Kidney capillary endothelial cell (primary cell): Measurements from ENCODE around the gene USP25.

Experiments used
- DNase-seq: peaks from one replicate; pipeline ENCODE4 v3.0.0-alpha.2; 2018; ENCODE audit warnings: low spot score

Gene USP25

GRCh38 chr21:15766952-15767603, 37.3 kb downstream of the USP25 start:
- no peak for DNase-seq

DNA sequence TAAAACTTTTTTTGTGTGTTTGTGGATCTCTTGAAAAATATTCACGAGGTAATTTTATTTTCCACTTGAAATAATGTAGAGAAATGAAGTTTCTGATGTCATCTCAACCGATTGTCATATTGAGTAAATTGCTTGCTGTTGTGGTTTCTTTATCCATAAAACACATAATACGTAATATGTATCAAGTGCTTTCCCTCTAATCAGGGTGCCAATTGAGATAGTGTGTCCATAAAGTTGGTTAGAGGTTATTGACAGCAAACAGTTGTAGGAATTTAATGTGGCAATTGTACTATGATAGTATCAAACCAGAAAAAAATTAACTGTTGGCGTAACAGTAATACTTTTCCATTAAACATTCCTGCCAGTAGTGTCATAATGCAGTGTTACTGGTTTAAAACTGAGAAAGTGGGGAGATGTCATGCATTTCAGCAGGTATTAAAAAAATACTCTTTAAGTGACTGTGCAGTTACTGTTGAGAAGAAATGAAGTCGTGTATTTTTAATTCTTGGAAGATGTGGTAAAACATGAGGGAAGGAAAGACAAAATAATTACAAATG, 38.3 kb downstream of the USP25 start:
- DNase-seq, result no peak

DNA sequence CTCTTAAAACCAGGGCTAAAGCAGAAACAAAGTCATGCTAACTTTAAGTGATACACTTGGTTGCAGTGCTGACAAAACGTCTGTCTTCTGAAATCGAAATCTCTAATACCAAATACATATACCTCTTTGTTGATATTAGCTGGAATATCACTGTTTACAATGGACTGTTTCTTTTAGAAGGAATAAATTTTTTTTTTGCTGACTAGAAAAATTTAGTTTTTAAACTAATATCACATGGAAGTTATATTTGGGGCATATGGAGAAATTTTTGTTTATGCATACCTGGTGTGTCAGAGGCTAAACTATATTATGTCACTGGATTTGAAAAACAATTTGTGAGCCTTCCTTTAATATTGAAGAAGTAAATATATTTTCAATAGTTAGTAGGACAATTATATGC, 39.1 kb downstream of the USP25 start:
- no peak for DNase-seq

DNA sequence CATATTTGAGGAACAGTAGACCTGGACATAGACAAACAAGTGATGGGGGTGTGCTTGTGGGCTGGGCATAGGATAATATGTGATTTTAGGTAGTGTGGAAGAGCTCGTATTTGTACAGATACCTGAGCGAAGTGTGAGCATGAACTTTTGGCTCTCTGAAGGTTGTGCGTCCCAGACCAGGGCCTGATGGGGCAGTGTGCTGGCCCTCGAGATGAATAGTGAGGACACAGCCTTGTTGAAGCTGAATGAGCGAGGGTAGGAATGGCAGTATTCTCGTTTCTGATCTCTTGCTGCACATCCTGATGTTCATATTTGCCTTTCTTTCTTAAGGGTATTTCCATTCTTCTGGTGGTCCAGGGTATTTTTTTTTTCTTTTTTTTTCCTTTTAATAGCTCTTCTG, 41.5 kb downstream of the USP25 start:
- DNase-seq, result no peak

- no peak for DNase-seq
Observed at GRCh38 chr21:15772654-15773053, 42.9 kb downstream of the USP25 start.

DNA sequence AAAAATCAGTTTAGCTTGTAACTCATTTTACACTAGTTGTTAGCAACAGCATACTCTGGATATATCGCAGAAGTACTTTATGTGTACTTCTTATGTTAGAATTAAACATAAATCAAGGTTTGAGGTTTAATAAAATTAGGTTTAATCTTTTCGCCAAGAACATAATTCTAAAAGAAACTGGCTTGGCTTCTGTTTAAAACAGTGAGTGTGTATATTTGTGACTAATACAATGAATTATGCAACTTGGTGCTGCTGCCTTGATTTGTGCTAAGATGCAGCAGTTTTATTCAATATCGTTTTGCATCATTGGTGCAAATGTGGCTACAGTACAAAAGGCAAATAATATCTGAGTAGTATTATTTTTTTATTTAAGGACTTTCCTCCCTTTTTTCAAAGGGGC, 44.8 kb downstream of the USP25 start:
- DNase-seq, result no peak

GRCh38 chr21:15775291-15775690, 45.5 kb downstream of the USP25 start:
- DNase-seq, result no peak

DNA sequence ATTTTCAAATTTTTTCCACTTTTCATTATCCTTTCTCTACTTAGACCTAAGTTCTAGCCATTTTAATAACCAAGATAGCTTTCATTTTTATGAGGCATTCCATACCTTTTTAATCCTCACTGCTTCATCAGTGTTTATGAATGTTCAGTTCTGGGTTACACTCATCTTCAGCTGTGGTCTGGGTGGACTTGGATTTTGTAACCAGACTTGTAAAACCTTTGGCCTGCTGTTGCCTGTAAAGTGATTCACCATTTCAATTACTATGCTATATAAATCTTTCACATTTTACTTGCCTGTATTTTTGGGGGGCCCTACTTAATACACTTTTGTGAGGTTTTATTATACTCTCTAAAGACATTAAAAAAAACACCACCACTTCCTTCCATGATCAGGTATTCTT, 46.2 kb downstream of the USP25 start:
- no peak for DNase-seq

GRCh38 chr21:15776818-15777217, 47.0 kb downstream of the USP25 start:
- DNase-seq, result no peak

GRCh38 chr21:15781986-15782385, 52.2 kb downstream of the USP25 start:
- no peak for DNase-seq

DNA sequence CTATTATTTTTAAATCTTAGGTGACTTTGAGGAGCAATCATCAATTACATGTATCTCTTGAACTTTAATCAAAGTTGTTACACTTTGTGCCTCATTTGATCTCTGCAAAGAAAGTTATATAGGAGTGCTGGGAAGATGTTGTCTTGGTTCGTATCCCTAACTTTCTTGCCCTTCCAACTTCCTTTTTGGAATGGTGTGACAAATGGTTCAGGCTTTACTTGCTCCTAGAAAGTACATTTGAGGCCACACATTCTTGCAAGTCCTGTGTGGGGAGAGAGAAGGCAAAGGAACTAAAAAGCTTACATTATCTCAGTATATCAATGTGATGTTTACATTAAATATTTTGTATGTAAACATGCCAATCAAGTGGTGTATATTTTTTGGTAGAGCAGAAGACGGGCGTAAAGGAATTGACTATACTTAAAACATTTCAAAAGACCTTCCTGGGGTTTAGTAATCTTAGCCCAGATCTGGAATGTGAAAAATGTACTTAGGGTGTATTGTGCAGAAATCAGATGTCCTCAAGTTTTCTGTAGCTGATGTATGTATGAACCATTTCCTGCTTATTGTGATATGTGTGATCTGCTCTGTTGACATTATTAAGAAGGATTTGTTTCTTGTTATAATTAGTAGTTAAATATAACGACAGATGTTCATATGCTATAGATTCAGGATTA, 59.2 kb downstream of the USP25 start:
- DNase-seq, result peak; percentile 55

- no peak for DNase-seq
Observed at GRCh38 chr21:15793109-15793508, 63.3 kb downstream of the USP25 start.

DNA sequence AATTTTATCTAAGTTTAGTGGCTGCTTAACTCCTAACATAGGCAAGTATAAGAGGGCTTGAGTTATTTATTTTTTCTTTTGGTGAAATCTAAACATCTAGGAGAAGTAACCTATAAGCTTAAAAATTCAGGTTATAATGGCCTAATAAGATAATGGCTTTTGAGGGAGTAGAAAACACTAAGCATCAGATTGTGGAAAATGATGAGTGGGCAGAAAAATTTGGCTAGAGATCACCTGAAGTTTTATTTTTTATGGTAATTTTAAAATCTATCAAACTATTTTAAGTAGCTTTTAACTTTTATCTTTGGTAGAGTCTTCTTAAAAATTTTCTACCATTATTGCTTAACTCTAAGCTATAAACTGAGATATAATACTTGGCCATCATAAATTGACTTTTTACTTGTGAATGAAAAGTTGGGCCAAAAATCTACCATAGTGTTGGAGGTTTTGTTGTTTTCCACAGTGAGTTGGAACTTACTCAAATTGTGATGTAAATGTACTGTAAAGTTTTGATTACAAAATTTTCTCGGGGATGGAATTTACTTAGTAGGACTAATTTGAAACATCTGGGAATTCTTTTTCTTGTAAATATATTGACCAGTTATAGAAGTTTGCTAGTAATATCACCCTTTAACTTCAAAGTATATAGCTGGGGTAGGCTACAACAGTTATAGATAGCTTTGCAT, 63.9 kb downstream of the USP25 start:
- no peak for DNase-seq

- no peak for DNase-seq
Observed at GRCh38 chr21:15794277-15794912, 64.6 kb downstream of the USP25 start.

DNA sequence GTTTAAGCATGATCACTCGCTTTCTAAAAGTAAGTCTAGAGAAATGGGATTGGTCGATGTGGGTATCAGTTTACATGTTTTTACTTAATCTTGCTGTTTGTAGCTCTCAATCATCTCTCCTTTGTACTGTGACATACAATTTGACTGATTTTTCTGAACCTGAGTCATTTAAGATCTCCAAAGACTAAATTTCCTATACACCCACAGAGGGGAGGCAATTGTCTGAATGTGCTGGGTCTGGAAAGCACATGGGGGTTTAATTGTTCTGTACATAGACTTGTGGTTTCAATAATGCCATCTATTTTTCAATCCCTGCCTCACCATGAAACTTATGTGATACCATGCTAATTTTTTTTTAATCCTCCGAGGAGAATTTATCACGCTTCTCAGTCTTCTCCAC, 65.8 kb downstream of the USP25 start:
- DNase-seq, result no peak

GRCh38 chr21:15797577-15798363, 68.0 kb downstream of the USP25 start:
- DNase-seq, result no peak

DNA sequence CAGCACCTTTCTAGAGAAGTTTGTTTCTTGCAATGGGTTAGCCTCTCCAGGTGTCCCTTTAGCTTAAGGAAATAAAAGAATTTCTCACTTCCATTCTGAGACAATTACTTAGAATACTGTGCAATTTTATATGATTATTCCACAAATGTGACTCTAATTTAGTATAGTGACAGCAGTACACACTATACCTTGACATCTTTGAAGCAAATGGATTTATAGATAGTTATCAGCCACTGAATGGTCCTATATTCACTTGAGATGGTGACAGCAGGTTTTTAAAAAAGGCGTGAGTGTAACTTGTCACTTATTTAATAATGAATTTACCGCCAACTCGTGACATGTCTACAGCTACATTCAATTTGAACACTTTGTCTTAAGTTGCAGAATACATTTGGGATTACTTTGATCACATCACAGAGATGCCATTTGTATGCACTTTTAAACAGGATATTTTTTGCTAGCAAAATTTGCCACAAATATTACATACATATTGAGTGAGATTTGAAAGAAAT, 71.6 kb downstream of the USP25 start:
- DNase-seq, result no peak

DNA sequence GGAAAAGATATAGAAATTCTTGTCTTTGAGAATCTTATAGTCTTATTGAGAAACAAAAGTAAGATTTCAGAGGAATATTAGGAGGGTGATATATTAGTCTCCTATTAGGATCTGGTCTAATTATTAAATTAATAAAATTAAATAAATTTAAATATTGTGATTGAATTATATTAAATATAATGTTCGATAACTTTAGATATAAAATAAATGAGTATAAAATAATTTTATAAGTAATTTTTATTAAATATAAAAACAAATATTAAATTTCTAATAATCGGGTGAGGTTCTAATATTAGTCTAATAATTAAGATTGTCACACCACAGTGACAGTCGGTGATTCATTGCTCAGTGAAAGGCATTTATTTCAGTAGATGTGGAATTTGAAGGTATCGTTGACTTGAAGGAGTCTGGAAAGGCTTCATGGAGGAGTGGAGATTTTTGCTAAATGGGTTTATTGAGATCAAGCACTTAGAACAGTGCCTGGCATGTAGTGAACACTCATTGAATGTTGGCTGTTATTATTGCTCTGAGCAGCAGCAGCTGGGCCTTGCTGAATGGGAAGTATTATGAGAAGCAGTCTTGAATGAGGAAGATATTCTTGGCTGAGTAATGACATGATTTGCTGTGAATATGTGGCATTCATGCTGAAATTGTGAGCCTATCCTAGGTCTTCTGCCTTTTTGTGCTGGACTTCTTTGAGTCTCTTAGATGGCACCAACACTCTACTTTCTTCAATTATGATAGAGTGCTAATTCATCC, 74.6 kb downstream of the USP25 start:
- DNase-seq, result no peak

DNA sequence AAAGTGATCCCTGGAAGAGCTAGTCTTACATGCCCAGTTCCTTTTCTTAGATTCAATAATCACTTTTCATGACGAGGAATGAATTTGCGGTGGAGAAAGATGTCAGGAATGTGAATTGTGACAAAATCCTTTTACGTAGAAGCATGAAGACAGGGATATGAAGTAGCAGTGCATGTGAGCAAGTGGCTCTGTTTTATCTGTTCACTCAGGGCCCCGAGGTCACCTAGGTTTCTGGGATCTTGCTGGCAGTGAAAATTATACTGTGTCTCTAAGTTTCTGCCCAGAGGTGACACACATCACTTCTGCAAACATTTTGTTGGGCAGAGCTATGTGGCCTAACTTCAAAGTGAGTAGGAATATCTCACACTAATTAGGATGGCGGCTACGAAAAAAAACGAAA, 79.3 kb downstream of the USP25 start:
- DNase-seq, result no peak

- no peak for DNase-seq
Observed at GRCh38 chr21:15809818-15810217, 80.0 kb downstream of the USP25 start.

DNA sequence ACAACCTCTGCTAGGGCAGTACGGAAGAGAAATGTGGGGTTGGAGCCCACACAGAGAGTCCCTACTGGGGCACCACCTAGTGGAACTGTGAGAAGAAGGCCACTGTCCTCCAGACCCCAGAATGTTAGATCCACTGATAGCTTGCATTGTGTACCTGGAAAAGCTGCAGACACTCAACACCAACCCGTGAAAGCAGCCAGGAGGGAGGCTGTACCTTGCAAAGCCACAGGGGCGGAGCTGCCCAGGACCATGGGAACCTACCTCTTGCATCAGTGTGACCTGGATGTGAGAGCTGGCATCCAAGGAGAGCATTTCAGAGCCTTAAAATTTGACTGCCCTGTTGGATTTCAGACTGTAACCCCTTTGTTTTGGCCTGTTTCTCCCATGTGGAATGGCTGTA, 85.5 kb downstream of the USP25 start:
- no peak for DNase-seq
